ENCODE data around the gene MED22.
"Not testable (repeated sequence)": the region's sequence is repeated elsewhere in the genome, so short reads cannot be mapped to it uniquely, and the experiment has no call there.

MED22 gene

GRCh38 chr9:133327834-133328484 is 20.0 kb downstream of the MED22 start:
- Histone ChIP-seq H3K9ac (ENCODE audit: low read length) (no peak overlapping the region), H4K20me1 (ENCODE audit: low read depth, low read length) (no peaks in the 10 kb centered on the region), H3K9me3 (ENCODE audit: insufficient read depth, low read length) (no peaks in the 10 kb centered on the region), H3K4me2 (ENCODE audit: low read depth, low read length, poor library complexity, severe bottlenecking) (no peak overlapping the region), H3K79me2 (ENCODE audit: insufficient read depth, low read length) (no peaks in the 10 kb centered on the region), H3K27ac (ENCODE audit: low read depth, low read length) (no peak overlapping the region), H3K36me3 (ENCODE audit: low read length) (no peaks in the 10 kb centered on the region), H3F3A (ENCODE audit: insufficient read depth) (peaks cover 14% of the 10 kb centered on the region), H3K4me3 (ENCODE audit: insufficient read depth, low read length, poor library complexity, severe bottlenecking) (no peak overlapping the region), H3K27me3 (ENCODE audit: low read length) (no peaks in the 10 kb centered on the region), H2AFZ (ENCODE audit: low read depth, low read length, severe bottlenecking) (no peak overlapping the region), H3K9me2 (replicated peaks; ENCODE audit: insufficient read depth, low read length) (no peaks in the 10 kb centered on the region)
- TF ChIP-seq CTCF (IDR thresholded peaks at IDR 0.05; ENCODE audit: insufficient read depth, low read length, poor library complexity, severe bottlenecking) (no peak), EZH2phosphoT487 (conservative IDR thresholded peaks at IDR 0.05; ENCODE audit: low read length) (no peak)

GRCh38 chr9:133327021-133327420 is 20.9 kb downstream of the MED22 start:
- not testable (repeated sequence) for H3K79me2 ChIP-seq (ENCODE audit: insufficient read depth, low read length); H3K9me3 ChIP-seq (ENCODE audit: insufficient read depth, low read length); H3K4me2 ChIP-seq (ENCODE audit: low read depth, low read length, poor library complexity, severe bottlenecking); H3K36me3 ChIP-seq (ENCODE audit: low read length); H3K27ac ChIP-seq (ENCODE audit: low read depth, low read length); H2AFZ ChIP-seq (ENCODE audit: low read depth, low read length, severe bottlenecking); H4K20me1 ChIP-seq (ENCODE audit: low read depth, low read length); H3K9me2 ChIP-seq (replicated peaks; ENCODE audit: insufficient read depth, low read length); H3K9ac ChIP-seq (ENCODE audit: low read length); H3K4me3 ChIP-seq (ENCODE audit: insufficient read depth, low read length, poor library complexity, severe bottlenecking); H3K27me3 ChIP-seq (ENCODE audit: low read length)
- H3F3A ChIP-seq (ENCODE audit: insufficient read depth) = peaks cover 14% of the 10 kb centered on the region

- Histone ChIP-seq H3K9me3 (ENCODE audit: insufficient read depth, low read length) (no peaks in the 10 kb centered on the region), H3K4me3 (ENCODE audit: insufficient read depth, low read length, poor library complexity, severe bottlenecking) (no peak overlapping the region), H4K20me1 (ENCODE audit: low read depth, low read length) (no peaks in the 10 kb centered on the region), H3F3A (ENCODE audit: insufficient read depth) (no peaks in the 10 kb centered on the region), H3K9ac (ENCODE audit: low read length) (no peak overlapping the region), H3K27ac (ENCODE audit: low read depth, low read length) (no peak overlapping the region), H3K36me3 (ENCODE audit: low read length) (no peaks in the 10 kb centered on the region), H3K4me2 (ENCODE audit: low read depth, low read length, poor library complexity, severe bottlenecking) (no peak overlapping the region), H2AFZ (ENCODE audit: low read depth, low read length, severe bottlenecking) (no peak overlapping the region), H3K9me2 (replicated peaks; ENCODE audit: insufficient read depth, low read length) (no peaks in the 10 kb centered on the region), H3K79me2 (ENCODE audit: insufficient read depth, low read length) (no peaks in the 10 kb centered on the region), H3K27me3 (ENCODE audit: low read length) (no peaks in the 10 kb centered on the region)
- no peak for TF ChIP-seq EZH2phosphoT487 (conservative IDR thresholded peaks at IDR 0.05; ENCODE audit: low read length)
- no peak for TF ChIP-seq CTCF (IDR thresholded peaks at IDR 0.05; ENCODE audit: insufficient read depth, low read length, poor library complexity, severe bottlenecking)
Observed at GRCh38 chr9:133323991-133324703, 23.8 kb downstream of the MED22 start.

- Histone ChIP-seq H2AFZ (ENCODE audit: low read depth, low read length, severe bottlenecking) (no peak overlapping the region), H3K4me2 (ENCODE audit: low read depth, low read length, poor library complexity, severe bottlenecking) (no peak overlapping the region), H3K36me3 (ENCODE audit: low read length) (no peaks in the 10 kb centered on the region), H3F3A (ENCODE audit: insufficient read depth) (no peaks in the 10 kb centered on the region), H3K9me2 (replicated peaks; ENCODE audit: insufficient read depth, low read length) (no peaks in the 10 kb centered on the region), H3K9me3 (ENCODE audit: insufficient read depth, low read length) (no peaks in the 10 kb centered on the region), H3K9ac (ENCODE audit: low read length) (no peak overlapping the region), H3K4me3 (ENCODE audit: insufficient read depth, low read length, poor library complexity, severe bottlenecking) (no peak overlapping the region), H3K79me2 (ENCODE audit: insufficient read depth, low read length) (no peaks in the 10 kb centered on the region), H3K27me3 (ENCODE audit: low read length) (no peaks in the 10 kb centered on the region), H3K27ac (ENCODE audit: low read depth, low read length) (no peak overlapping the region), H4K20me1 (ENCODE audit: low read depth, low read length) (no peaks in the 10 kb centered on the region)
- TF ChIP-seq EZH2phosphoT487 (conservative IDR thresholded peaks at IDR 0.05; ENCODE audit: low read length) (no peak), CTCF (IDR thresholded peaks at IDR 0.05; ENCODE audit: insufficient read depth, low read length, poor library complexity, severe bottlenecking) (no peak)
Observed at GRCh38 chr9:133323211-133323610, 24.7 kb downstream of the MED22 start.

Measured in SU-DHL-6 (cell line).